ENCODE data around the gene TEX35. TPM values are rescaled to one million over a fixed set of nuclear protein-coding genes. Genes with fewer than 3 reads are reported as not detected.

The TEX35 gene
- total and polyA plus RNA-seq, 10 of the 15 experiments (the other 5 are each of a cell fraction or from before 2014, with no cell fraction given), result not detected

DNA sequence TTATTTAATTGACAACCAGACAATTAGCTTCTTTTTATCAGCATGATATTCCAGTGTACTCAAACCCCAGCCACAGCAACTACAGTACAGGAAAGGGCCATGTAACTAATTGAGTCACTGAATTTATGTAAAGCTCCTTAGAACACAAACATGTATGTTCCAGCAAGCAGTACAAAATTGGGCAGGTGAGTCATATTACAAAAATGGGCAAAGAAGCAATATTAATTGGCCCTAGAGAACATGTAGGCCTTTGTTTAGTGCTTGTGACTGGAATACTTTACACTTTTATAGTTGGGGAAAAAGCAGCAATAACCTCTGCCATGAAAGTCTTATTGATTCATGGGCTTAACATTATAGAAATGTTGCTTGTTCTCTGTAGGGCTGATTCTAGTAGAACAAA lies 47.9 kb upstream of the TEX35 start:
- no peaks in the 10 kb centered on the region for H3K79me2 ChIP-seq (ENCODE audit: control insufficient read depth, insufficient read depth, low read length)
- BruUV-seq (replicated peaks), result no TSS peak
- ChIA-PET POLR2A (no interaction called here), SMC1A (ENCODE audit: uncharacterized antibody, unreplicated experiment) (interaction anchor here (1.3 kb wide), 1 partner anchor 11 kb away, joined by 4 read pairs; no protein-coding TSS in a partner anchor), CTCF (interaction anchor here (1.1 to 1.3 kb wide), 3 partner anchors 21 to 165 kb away, joined by 3 to 6 read pairs (median 4); no protein-coding TSS in a partner anchor), RAD21 (ENCODE audit: unreplicated experiment) (no interaction called here)
- no peaks in the 10 kb centered on the region for H4K20me1 ChIP-seq (ENCODE audit: control insufficient read depth, insufficient read depth)
- no peak overlapping the region for H2AFZ ChIP-seq (ENCODE audit: control insufficient read depth, low read depth, low read length)
- H3K27ac ChIP-seq (ENCODE audit: control insufficient read depth, insufficient read depth), result no peak overlapping the region
- intact Hi-C loops (cut with micrococcal nuclease; ENCODE audit: unreplicated experiment), result no loop called here
- no peaks in the 10 kb centered on the region for H3K27me3 ChIP-seq (replicated peaks in 1 of 2; ENCODE audit: control insufficient read depth in 2 of 2, insufficient read depth in 2 of 2, low read length in 1 of 2)
- no peaks in the 10 kb centered on the region for H3K4me1 ChIP-seq (ENCODE audit: control insufficient read depth, insufficient read depth, low read length)
- H3K36me3 ChIP-seq (ENCODE audit: control insufficient read depth in 2 of 2, insufficient read depth in 2 of 2, low read length in 1 of 2), result no peaks in the 10 kb centered on the region
- DNase-seq (ENCODE audit: low read depth, low spot score) (no peak), FAIRE-seq (no peak), ATAC-seq (no peak)
- TF ChIP-seq, protein P1, sequence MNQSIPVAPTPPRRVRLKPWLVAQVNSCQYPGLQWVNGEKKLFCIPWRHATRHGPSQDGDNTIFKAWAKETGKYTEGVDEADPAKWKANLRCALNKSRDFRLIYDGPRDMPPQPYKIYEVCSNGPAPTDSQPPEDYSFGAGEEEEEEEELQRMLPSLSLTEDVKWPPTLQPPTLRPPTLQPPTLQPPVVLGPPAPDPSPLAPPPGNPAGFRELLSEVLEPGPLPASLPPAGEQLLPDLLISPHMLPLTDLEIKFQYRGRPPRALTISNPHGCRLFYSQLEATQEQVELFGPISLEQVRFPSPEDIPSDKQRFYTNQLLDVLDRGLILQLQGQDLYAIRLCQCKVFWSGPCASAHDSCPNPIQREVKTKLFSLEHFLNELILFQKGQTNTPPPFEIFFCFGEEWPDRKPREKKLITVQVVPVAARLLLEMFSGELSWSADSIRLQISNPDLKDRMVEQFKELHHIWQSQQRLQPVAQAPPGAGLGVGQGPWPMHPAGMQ (IDR thresholded peaks at IDR 0.05; ENCODE audit: borderline replicate concordance), result no peak
- TF ChIP-seq IKZF1 (conservative IDR thresholded peaks at IDR 0.05), result no peak
- TF ChIP-seq RELA (IDR thresholded peaks at IDR 0.05; ENCODE audit: borderline replicate concordance, partially characterized antibody), result no peak
- TF ChIP-seq PAX5 (IDR thresholded peaks at IDR 0.05; ENCODE audit: borderline replicate concordance, low read depth, low read length), result no peak
- no peak for TF ChIP-seq PRDM15 (CRISPR knock-in tag; IDR thresholded peaks at IDR 0.05)
- no peak for TF ChIP-seq NFIC (IDR thresholded peaks at IDR 0.05; ENCODE audit: low read depth, low read length)
- TF ChIP-seq SMAD1 (IDR thresholded peaks at IDR 0.05; ENCODE audit: low read depth, partially characterized antibody), result no peak
- no peak for TF ChIP-seq KAT2A (conservative IDR thresholded peaks at IDR 0.05; ENCODE audit: control insufficient read depth, low read depth, low read length)
- TF ChIP-seq STAT1 (conservative IDR thresholded peaks at IDR 0.05), result no peak
- no peaks in the 10 kb centered on the region for H3K9me3 ChIP-seq (replicated peaks; ENCODE audit: control insufficient read depth, insufficient read depth, low read length)
- in situ Hi-C loops (cut with MboI), result no loop called here
- H3K4me3 ChIP-seq, result no peak overlapping the region
- H3K4me2 ChIP-seq (ENCODE audit: control insufficient read depth, insufficient read depth), result no peak overlapping the region
- no peak overlapping the region for H3K9ac ChIP-seq (ENCODE audit: control insufficient read depth, insufficient read depth, low read length)

All from GM12878 (cell line).